Measurements from ENCODE around the gene CPN2.

GRCh38 chr3:194387926-194388418 is 36.8 kb upstream of the CPN2 start:
- TF ChIP-seq RAD21 (conservative IDR thresholded peaks at IDR 0.05 in 1 of 2, IDR thresholded peaks at IDR 0.05 in 1 of 2) (no peak), HDAC2 (IDR thresholded peaks at IDR 0.05) (no peak), POLR2A (IDR thresholded peaks at IDR 0.05; ENCODE audit: low read length) (no peak)
